GM18505 (cell line): Measurements from ENCODE around the gene AUTS2.

Experiments
- ATAC-seq: cut with Tn5 transposase; IDR thresholded peaks from one replicate; pipeline ENCODE4 v1.9.1; 2021; ENCODE audit not compliant: unreplicated experiment
- POLR2A ChIP-seq: IDR thresholded peaks from 4 replicates; pipeline ENCODE4 v1.6.1; 2011; ENCODE audit warnings: borderline replicate concordance; ENCODE audit not compliant: insufficient read depth, insufficient read length; ENCODE audit errors: extremely low read depth

Gene AUTS2

DNA sequence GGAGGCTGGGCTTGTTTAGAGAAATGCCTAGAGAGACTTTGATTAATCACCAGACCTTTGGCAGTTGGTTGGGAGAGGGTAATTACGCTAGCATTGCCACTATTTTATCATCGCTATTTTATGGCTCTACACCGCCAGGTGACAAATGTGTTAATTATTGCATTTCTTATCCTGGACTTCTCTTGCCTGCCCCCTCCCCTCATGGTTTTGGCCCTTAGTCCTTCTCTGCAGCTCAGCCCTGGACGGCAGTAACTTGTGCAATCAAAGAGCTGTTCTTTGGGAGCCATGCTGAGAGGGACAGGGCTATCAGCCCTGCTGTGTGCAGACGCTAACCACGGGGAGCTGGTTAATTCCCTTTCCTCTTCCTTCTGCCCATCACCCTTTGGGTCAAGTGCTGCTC lies 585.0 kb downstream of the AUTS2 start:
- TF ChIP-seq POLR2A, result no peak
- no peak for ATAC-seq

DNA sequence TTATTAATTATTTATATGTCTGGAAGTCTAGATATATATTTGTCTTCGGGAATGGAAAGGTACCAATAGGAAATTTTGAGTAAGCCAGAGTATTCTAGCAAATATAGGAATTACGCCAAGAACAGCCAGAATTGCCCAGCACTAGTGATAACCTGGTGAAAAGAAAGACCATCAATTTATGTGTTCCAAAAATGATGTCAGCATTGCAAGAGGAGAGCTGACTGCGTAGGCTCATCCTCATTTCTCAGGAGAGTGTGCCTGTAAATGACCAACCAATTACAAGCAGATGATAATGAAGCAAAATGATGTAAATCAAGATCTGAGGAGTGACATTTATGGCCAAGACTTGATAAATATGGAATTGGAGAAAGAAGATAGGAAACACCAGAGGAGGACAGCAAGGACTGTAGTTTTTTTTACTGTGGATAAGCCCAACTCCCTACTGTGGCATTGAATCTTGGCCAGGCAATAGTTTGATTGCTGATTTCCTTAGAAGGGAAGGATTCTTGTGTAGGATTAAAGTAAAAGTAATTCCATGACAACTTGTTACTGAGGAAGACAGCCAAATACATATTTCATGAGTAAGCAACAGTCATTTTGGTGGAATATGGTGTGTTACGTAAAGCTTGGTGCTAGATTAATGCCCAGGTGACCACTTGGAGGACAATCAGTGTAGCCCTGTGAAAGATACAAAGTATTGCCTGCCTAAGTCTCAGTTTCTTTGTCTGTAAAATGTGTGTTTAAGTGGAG lies 590.8 kb downstream of the AUTS2 start:
- ATAC-seq, result no peak

DNA sequence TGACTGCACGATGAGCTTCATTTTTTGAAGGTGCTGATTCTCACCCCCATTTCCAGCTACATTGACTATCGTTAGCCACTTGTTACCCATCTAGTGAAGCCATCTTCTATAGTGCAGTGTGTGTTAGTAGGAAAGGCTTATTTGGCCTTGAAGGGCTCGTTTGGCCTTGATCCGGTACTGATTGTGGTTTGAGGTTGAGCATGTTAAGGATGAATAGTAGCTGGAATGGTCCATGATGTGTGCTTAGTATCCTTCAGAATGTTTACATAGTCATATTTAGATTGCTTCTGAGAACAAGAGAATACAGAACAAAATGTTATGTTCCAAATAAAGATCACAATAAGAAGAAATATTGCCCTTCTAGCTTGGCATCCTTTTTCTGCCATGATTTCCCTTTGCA lies 591.5 kb downstream of the AUTS2 start:
- no peak for TF ChIP-seq POLR2A
- no peak for ATAC-seq

More for the DNA sequence above, 590.8 kb downstream of the AUTS2 start:
- no peak for TF ChIP-seq POLR2A

DNA sequence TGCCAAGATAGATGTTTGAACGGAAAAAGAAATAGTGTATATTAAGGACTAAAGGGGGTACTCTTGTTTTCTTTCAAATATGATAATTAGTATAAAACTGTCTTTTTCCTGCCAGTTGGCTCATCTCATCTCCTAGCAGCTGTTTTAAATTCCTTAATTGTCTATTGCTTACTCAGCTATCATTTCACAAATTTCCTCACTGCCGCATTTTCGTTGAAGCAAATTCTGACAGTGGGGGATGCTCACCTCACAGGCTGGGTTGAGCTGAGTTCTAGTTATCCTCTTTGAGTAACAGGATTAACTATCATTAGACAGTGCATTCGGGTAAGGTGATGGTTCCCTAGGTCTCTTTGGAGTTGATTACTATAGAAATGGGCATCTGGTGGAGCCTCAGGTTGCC lies 592.0 kb downstream of the AUTS2 start:
- ATAC-seq, result no peak
- TF ChIP-seq POLR2A, result no peak

DNA sequence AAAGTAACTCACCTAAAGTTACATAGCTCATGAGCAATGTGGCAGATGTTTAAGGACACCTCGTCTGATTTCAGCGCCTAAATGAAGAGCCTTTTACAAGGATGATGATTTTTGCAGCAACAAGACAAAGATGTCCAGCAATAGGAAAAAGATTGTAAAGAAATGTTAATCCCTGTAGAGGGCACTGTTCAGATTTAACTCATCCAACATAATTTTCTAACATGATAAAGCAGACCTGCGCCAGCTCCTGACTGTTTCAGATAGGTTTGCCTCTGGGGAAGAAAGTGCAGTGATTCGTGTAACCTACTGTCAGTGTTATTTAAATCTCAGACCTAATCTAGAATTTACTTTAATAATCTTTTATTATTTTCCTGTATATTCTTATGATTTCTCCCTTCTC lies 595.2 kb downstream of the AUTS2 start:
- TF ChIP-seq POLR2A, result no peak
- ATAC-seq, result no peak

DNA sequence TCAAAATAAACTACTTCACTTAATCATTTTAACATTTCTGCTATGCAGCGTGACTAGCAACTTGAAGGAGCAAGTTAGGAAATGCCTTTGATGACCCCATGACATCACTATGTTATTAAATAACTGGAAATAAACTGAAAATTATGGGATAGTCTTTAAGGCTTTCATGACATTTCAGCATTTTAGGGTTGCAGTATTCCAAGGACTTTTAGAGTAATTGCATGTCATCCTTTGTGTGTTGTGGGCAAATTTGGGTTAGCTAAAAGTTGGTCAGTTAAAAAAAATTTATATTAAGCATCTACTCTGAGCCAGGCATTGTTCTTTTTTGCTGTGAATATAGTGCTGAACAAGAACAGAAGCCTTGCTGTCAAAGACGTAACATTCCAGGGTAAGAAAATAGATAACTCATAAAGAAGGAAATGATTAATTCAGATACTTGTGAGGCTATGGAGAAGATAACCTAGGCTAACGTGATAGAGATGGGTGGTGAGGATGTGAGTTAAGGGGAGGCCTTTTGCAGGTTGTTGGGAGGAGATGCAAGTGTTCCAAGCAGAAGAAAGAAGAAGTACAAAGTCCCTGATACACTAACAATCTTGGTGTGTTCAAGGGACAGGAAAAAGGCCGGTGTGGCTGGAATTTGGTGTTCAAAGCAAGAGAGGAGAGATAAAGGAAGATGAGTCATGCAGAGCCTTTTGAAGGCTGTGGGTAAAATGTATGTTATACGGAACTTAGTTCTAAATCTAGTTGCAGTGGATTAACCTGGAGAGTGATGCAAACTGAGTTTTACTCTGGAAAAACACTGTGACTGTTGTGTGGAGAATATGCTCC lies 610.2 kb downstream of the AUTS2 start:
- no peak for ATAC-seq

DNA sequence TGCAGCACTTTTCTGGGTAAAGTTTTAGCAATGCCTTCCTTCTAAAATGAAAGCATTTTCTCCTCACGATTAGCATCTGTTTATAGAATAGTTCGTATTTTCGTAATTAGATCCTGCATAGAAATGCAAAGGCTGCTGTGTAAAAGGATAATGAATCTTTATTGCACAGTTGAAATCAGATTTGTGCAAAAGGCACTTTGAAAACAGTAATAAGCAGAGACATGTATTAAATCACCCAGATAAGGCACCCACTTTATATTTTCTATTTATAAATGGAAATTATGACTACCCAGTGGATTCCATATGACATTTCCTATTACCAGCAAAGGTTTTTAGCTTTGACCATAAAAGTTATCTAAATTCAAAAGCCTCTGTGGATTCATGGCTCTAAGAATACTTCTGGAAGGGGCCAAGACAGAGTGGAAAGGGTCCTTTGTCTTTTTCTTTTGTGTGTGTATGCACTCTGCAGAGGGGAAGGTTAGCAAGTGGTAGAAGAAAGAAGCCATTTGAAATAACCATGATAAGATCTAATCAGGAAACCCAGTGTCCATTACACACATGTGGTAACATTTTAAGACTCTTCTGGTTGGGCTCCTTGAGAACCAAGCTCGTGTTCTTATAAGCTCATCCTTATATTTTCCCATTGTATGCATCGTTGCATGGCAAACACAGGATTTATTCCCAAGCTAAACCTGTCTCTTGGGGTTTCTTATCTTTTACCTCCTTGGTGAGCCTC lies 612.1 kb downstream of the AUTS2 start:
- no peak for TF ChIP-seq POLR2A
- ATAC-seq, result no peak

More for the DNA sequence above, 610.2 kb downstream of the AUTS2 start:
- TF ChIP-seq POLR2A, result no peak

DNA sequence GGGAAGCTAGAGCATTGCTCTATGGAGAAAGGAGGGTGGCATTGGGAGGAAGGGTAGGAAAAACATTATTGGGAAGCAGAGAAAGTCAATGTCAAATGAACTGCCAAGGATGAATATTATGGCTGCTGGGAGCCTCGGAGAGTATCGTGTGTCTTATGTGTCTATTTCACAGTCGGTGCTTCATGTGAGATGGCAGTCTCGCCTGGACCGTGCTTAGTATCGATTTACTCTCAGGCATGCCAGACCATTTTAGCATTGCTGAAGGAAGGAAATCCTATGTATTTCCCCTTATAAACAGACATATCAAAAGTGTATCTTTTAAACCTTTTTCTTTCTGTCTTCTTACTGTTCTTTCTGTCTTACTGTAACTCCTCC lies 612.6 kb downstream of the AUTS2 start:
- ATAC-seq, result no peak
- TF ChIP-seq POLR2A, result no peak

DNA sequence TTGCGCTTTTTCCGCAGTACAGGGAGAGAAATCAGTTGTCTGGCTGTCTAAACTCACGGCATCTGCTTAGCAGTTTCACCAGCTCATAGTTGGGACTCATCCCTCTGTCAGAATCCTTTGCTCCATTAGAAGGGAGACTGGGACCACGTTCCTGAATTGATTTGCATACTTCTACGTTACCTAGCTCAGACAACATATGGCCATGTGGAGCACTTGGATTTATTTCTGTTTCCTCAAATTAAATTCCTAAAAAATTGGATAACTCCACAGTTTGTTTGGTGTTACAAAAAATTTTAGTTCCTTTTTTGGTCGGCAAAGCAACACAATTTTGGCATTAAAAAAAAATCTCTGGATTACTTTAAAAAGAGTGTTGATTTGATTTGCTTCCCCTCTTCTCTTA lies 614.0 kb downstream of the AUTS2 start:
- ATAC-seq, result no peak
- no peak for TF ChIP-seq POLR2A

DNA sequence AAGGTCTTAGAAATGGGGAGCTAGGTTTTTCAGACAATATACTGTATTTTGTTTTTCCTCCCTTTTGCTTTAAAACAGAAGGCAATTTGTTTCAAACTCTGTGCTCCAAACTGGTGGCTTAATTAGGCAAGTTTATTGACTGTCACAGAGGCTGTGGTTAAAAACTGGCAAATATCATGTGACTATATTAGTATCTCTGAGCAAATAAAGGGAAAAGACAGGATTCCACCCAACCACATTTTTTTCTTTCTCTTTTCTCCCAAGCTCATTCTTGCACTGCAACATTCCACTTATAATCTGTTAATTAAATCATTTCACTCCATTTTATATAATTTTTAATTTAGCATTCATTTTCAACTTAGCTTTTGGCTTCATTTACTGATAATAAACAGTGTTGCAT lies 615.8 kb downstream of the AUTS2 start:
- ATAC-seq, result no peak
- no peak for TF ChIP-seq POLR2A

DNA sequence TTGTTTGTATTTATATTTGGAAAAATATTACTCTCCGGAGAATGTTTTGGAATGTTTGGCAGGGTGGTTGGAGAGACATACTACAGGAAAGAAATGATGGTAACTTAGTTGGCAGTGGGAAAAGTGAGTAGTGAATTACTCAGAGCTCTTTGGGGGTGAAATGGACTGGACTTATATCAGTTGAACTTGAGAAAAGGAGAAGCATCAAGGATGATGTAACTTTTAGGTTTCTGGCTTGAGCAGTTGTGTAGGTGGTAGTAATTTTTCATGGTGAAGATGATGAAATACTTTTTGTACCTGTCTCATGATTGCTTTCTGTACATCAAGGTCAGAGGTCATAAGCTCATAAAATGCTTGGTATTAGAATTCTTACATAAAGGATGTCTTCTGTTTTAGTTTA lies 617.2 kb downstream of the AUTS2 start:
- no peak for ATAC-seq
- no peak for TF ChIP-seq POLR2A

DNA sequence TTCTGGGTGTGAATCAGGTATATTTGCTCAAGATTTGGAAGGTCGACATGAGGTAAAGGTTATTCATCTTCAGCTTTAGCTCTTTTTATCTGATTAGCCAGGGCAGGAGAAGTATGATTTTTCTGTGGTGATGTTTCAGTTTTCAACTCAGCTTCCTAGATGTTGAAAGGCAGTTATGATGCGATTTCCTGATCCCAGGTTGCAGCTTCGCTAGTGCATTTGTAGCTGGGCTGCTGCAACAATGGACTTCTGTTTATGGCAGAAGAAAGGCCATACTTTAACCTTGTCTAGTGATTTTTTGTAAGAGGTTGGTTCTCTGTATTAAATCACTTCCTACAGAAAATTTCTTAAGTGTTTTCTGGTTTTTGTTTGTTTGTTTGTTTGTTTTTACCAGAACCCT lies 619.3 kb downstream of the AUTS2 start:
- ATAC-seq, result no peak
- TF ChIP-seq POLR2A, result no peak

DNA sequence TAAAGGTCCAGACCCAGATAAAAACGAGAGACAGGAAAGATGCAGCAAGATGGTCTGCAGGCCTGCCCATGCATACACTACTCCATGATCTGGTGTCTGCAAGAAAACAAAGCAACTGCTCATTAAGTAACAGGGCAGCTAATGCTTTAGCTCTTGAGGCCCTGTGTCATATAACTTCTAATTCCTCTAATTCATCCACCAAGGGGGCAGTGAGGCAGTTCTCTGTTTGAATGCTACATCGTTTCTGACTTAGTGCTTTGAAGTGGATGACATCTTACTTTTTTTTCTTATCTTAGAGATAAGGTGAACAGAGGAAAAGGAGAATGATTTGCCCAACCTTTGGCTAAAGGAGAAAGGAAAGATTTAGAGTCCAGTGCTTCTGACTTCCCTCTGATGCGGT lies 619.7 kb downstream of the AUTS2 start:
- no peak for ATAC-seq
- no peak for TF ChIP-seq POLR2A

DNA sequence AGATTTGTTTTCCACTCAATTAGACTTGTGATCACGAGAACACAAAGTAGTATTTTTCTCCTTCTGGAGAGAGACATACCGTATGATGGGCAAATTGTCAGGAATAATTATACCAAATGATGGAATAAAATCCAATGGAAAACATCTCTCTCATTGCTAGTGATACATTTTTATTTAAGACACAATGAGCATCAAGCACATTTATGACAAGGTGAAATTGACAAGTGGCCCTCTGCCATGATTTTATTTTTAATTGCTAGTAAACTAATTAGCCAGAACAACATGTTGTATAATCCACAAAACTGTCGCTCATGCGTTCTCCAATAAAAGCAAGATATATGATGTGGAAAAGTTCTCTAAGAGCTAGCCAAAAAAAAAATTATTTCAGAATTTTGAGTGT lies 620.8 kb downstream of the AUTS2 start:
- ATAC-seq, result no peak
- TF ChIP-seq POLR2A, result no peak

DNA sequence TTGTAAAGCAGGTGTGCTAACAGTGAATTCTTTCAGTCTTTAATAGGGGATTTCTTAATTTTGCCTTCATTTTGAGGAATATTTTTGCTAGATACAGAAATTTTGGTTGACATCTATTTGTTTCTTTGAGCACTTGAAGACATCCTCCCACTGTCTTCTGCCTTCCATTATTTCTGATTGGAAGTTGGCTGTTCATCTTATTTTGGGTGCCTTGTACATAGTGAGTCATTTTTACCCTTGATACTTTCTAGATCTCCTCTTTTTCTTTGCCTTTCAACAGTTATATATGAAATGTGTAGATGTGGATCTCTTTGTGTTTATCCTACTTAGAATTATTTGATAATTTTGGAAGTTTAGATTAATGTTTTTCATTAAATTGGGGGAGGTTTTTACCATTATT lies 631.0 kb downstream of the AUTS2 start:
- ATAC-seq, result no peak
- no peak for TF ChIP-seq POLR2A

DNA sequence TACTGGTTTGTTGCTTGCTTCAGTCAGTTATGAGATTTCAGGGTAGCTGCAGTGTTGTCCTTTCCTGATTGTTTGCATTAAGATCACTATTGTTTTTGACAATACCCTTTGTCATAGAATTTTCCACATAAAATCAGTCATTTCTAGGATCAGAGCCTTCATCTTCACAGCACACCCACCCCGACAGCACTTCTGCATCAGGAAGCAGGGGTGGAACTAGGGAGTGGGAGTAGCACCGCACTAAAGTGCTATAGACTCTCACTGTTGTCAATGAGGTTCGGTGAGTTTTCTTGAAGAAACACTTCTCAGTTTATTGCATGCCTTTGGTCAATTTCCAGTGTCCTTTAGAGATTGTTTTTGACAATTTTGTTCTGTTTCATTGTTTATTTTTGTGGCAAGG lies 632.5 kb downstream of the AUTS2 start:
- ATAC-seq, result no peak
- TF ChIP-seq POLR2A, result no peak
